ENCODE measurements around the gene ZBTB5. TPM values are rescaled to one million over a fixed set of nuclear protein-coding genes. Genes with fewer than 3 reads are reported as not detected.

The ZBTB5 gene
- total and polyA plus RNA-seq, 2 donors (not counting 3 experiments of a cell fraction or from before 2014, with no cell fraction given) = 10.0 to 13.7 TPM

DNA sequence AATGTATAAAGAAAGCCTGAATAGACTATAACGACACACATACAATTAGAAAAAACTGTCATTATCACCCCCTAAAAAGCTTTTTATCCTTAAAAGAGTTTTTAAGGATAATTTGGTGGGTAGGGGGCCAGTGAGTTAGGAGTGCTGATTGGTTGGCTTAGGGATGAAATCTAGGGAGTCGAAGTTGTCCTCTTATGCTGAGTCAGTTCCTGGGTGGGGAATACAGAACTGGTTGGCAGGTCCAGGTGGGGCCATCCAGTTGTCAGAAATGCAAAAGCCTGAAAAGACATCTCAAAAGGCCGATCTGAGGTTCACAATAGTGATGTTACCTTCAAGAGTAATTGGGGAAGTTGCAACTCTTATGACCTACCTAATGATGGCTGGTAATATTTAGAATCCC, 13.6 kb downstream of the ZBTB5 start:
- Histone ChIP-seq H3K79me2 (ENCODE audit: control insufficient read depth, insufficient read depth, low read length) (peaks cover 59% of the 10 kb centered on the region), H3K4me1 (ENCODE audit: control insufficient read depth, extremely low read depth, insufficient read depth, low read length) (no peaks in the 10 kb centered on the region), H3K4me3 (replicated peaks in 1 of 3; ENCODE audit: insufficient read depth in 1 of 3, low read depth in 1 of 3, low read length in 3 of 3) (no peak overlapping the region), H2AFZ (ENCODE audit: low read depth, low read length) (no peak overlapping the region), H3K27ac (ENCODE audit: insufficient read depth, low read depth, low read length) (no peak overlapping the region), H3K27me3 (ENCODE audit: control insufficient read depth in 2 of 2, insufficient read depth in 2 of 2, low read length in 2 of 2) (no peaks in the 10 kb centered on the region), H3K36me3 (ENCODE audit: control insufficient read depth in 2 of 2, extremely low read depth in 1 of 2, insufficient read depth in 2 of 2, low read length in 2 of 2) (peaks cover 0 to 3% of the 10 kb centered on the region in 2 experiments), H3K9me3 (replicated peaks; ENCODE audit: control insufficient read depth, insufficient read depth, low read length) (no peaks in the 10 kb centered on the region), H3K4me2 (ENCODE audit: insufficient read depth, low read length) (no peak overlapping the region), H4K20me1 (replicated peaks; ENCODE audit: control insufficient read depth, extremely low read depth, insufficient read depth, low read length) (peaks cover 7% of the 10 kb centered on the region), H3K9ac (replicated peaks; ENCODE audit: extremely low read depth, insufficient read depth, low read length) (no peak overlapping the region), H3K9me1 (replicated peaks; ENCODE audit: control insufficient read depth, extremely low read depth, insufficient read depth, low read length) (no peaks in the 10 kb centered on the region)
- FAIRE-seq (no peak), DNase-seq (ENCODE audit: low read depth, low spot score) (no peak)
- ChIA-PET POLR2A (no interaction called here), CTCF (no interaction called here)
- intact Hi-C loops (cut with micrococcal nuclease) = no loop called here
- dilution Hi-C loops (cut with MboI; ENCODE audit: extremely low pct_ligation_motif_present, low sequenced_read_pairs) = no loop called here
- TF ChIP-seq POLR2A (IDR thresholded peaks at IDR 0.05; ENCODE audit: low read depth, low read length) (no peak), MAX (IDR thresholded peaks at IDR 0.05; ENCODE audit: insufficient read depth, insufficient read length) (no peak), JUN (IDR thresholded peaks at IDR 0.05; ENCODE audit: borderline replicate concordance, insufficient read depth, insufficient read length, low read depth) (no peak), GATA2 (IDR thresholded peaks at IDR 0.05; ENCODE audit: insufficient read depth, insufficient read length, low read depth, low read length) (no peak), POLR2AphosphoS5 (IDR thresholded peaks at IDR 0.05; ENCODE audit: insufficient read depth, low read depth, low read length) (no peak), MYC (IDR thresholded peaks at IDR 0.05; ENCODE audit: low read depth, low read length) (no peak), EZH2 (IDR thresholded peaks at IDR 0.05; ENCODE audit: borderline replicate concordance, low read depth, low read length, severe bottlenecking) (no peak), FOS (IDR thresholded peaks at IDR 0.05; ENCODE audit: borderline replicate concordance, insufficient read depth, low read length) (no peak)
- TF ChIP-seq, protein P1, sequence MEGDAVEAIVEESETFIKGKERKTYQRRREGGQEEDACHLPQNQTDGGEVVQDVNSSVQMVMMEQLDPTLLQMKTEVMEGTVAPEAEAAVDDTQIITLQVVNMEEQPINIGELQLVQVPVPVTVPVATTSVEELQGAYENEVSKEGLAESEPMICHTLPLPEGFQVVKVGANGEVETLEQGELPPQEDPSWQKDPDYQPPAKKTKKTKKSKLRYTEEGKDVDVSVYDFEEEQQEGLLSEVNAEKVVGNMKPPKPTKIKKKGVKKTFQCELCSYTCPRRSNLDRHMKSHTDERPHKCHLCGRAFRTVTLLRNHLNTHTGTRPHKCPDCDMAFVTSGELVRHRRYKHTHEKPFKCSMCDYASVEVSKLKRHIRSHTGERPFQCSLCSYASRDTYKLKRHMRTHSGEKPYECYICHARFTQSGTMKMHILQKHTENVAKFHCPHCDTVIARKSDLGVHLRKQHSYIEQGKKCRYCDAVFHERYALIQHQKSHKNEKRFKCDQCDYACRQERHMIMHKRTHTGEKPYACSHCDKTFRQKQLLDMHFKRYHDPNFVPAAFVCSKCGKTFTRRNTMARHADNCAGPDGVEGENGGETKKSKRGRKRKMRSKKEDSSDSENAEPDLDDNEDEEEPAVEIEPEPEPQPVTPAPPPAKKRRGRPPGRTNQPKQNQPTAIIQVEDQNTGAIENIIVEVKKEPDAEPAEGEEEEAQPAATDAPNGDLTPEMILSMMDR (IDR thresholded peaks at IDR 0.05; ENCODE audit: extremely low read depth in 1 of 2, insufficient read depth in 1 of 2, low read depth in 1 of 2, low read length in 2 of 2) = no peak
- BruUV-seq (replicated peaks) = no TSS peak

All from endothelial cell of umbilical vein (primary cell).